ENCODE results near the gene ARF1. TPM values are rescaled to one million over a fixed set of nuclear protein-coding genes. Genes with fewer than 3 reads are reported as not detected.
"Not testable (repeated sequence)": the region's sequence is repeated elsewhere in the genome, so short reads cannot be mapped to it uniquely, and the experiment has no call there.

ARF1 gene
- total RNA-seq, 1 donor from 2014 or later, result 295 TPM

GRCh38 chr1:228109073-228109961 lies 26.8 kb downstream of the ARF1 start, which contains the start of gene MRPL55:
Gene MRPL55 (minus strand): TSS chr1:228109299. CDS start chr1:228108260, 1,039 bp downstream.
- H3K4me3 ChIP-seq, result peak within 1 kb of the TSS; percentile 86 to 87
- peak; percentile 37 to 89 for TF ChIP-seq POLR2A (IDR thresholded peaks at IDR 0.05)
- peak; percentile 99 to 100 for TF ChIP-seq POLR2AphosphoS5 (IDR thresholded peaks at IDR 0.05; ENCODE audit: insufficient read depth in 1 of 2, low read depth in 1 of 2)
- TF ChIP-seq CTCF (IDR thresholded peaks at IDR 0.05), result no peak
- intact Hi-C loops (cut with DNase I), result no loop called here
- no peaks in the 10 kb centered on the region for H3K9me3 ChIP-seq
- H3K27ac ChIP-seq, result peak within 1 kb of the TSS; percentile 94
- H3K4me1 ChIP-seq, result peaks cover 27% of the 10 kb centered on the region
- H3K27me3 ChIP-seq, result no peaks in the 10 kb centered on the region
- peaks cover 0 to 11% of the 10 kb centered on the region in 2 donors for H3K36me3 ChIP-seq
- peak in 1 of 2 donors; percentile 99 for DNase-seq (ENCODE audit: extremely low spot score in 2 of 2)

- DNase-seq (ENCODE audit: extremely low spot score in 2 of 2), result no peak
- TF ChIP-seq CTCF (IDR thresholded peaks at IDR 0.05) (no peak), POLR2AphosphoS5 (IDR thresholded peaks at IDR 0.05; ENCODE audit: insufficient read depth in 1 of 2, low read depth in 1 of 2) (no peak), POLR2A (IDR thresholded peaks at IDR 0.05) (no peak)
- Histone ChIP-seq H3K4me3 (peak overlapping the region; percentile 86 to 87), H3K27me3 (no peaks in the 10 kb centered on the region), H3K4me1 (peaks cover 24% of the 10 kb centered on the region), H3K36me3 (peaks cover 0 to 11% of the 10 kb centered on the region in 2 donors), H3K9me3 (no peaks in the 10 kb centered on the region), H3K27ac (peak overlapping the region; percentile 94)
- intact Hi-C loops (cut with DNase I), result no loop called here
Observed at GRCh38 chr1:228109962-228110488, 27.5 kb downstream of the ARF1 start.

DNA sequence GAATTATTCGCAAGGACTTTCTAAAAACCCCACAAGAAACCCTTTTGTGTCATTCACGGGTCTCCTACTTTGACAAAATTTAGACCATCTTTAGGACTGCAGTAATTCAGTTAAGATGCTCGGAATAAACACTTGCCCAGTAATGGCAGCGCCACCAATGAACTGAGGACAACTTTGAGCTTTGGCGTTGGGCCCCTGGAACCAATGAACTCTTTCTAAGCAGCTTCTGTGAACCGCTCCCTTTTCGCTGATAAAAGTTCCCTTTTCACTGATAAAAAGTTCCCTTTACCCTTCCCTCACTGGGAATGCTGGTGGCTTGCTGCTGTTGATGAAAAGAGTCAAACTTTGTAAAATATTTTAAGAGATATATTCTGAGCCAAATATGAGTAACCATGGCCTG lies 28.0 kb downstream of the ARF1 start:
- no peak for TF ChIP-seq POLR2AphosphoS5 (IDR thresholded peaks at IDR 0.05; ENCODE audit: insufficient read depth in 1 of 2, low read depth in 1 of 2)
- no peak for TF ChIP-seq POLR2A (IDR thresholded peaks at IDR 0.05)
- no peak for TF ChIP-seq CTCF (IDR thresholded peaks at IDR 0.05)
- Histone ChIP-seq H3K36me3 (peaks cover 0 to 11% of the 10 kb centered on the region in 2 donors), H3K4me1 (peaks cover 24% of the 10 kb centered on the region), H3K9me3 (no peaks in the 10 kb centered on the region), H3K27me3 (no peaks in the 10 kb centered on the region), H3K27ac (peak overlapping the region; percentile 94), H3K4me3 (no peak overlapping the region)
- DNase-seq (ENCODE audit: extremely low spot score in 2 of 2), result no peak
- intact Hi-C loops (cut with DNase I), result no loop called here

DNA sequence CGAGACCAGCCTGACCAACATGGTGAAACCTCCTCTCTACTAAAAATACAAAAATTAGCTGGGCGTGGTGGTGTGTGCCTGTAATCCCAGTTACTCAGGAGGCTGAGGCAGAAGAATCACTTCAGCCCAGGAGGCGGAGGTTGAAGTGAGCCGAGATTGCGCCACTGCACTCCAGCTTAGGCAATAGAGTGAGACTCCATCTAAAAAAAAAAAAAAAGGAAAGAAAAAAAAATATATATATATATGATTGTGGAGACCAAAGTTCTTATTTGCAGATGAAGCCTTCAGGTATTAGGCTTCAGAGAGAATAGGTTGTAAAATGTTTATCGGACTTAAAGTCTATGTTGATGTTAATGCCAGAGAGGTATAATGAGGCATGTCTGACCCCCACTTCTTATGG lies 28.8 kb downstream of the ARF1 start:
- H3K4me3 ChIP-seq; DNase-seq (ENCODE audit: extremely low spot score in 2 of 2); H3K27ac ChIP-seq; intact Hi-C loops (cut with DNase I); H3K9me3 ChIP-seq; H3K27me3 ChIP-seq: not testable (repeated sequence)
- H3K4me1 ChIP-seq, result peaks cover 24% of the 10 kb centered on the region
- H3K36me3 ChIP-seq, result peaks cover 0 to 11% of the 10 kb centered on the region in 2 donors

- TF ChIP-seq POLR2A (IDR thresholded peaks at IDR 0.05) (no peak), CTCF (IDR thresholded peaks at IDR 0.05) (no peak), POLR2AphosphoS5 (IDR thresholded peaks at IDR 0.05; ENCODE audit: insufficient read depth in 1 of 2, low read depth in 1 of 2) (no peak)
- intact Hi-C loops (cut with DNase I), result no loop called here
Observed at GRCh38 chr1:228112167-228112566, 29.7 kb downstream of the ARF1 start.

More at GRCh38 chr1:228112167-228112566, 29.7 kb downstream of the ARF1 start:
- Histone ChIP-seq H3K27ac (no peak overlapping the region), H3K4me1 (peaks cover 24% of the 10 kb centered on the region), H3K4me3 (no peak overlapping the region), H3K36me3 (peaks cover 0 to 5% of the 10 kb centered on the region in 2 donors), H3K9me3 (no peaks in the 10 kb centered on the region), H3K27me3 (no peaks in the 10 kb centered on the region)
- no peak for DNase-seq (ENCODE audit: extremely low spot score in 2 of 2)
